Islet of Langerhans (tissue), 1 donor: Measurements from ENCODE around the gene RNU6-1.

ENCODE experiments used
- FAIRE-seq: peaks from one replicate; lab custom pipeline; 2011; peaks lifted over from hg19 to GRCh38; lab: Jason Lieb, UNC

Gene RNU6-1

GRCh38 chr15:67857220-67857619 is 17.4 kb upstream of the RNU6-1 start:
- no peak for FAIRE-seq

DNA sequence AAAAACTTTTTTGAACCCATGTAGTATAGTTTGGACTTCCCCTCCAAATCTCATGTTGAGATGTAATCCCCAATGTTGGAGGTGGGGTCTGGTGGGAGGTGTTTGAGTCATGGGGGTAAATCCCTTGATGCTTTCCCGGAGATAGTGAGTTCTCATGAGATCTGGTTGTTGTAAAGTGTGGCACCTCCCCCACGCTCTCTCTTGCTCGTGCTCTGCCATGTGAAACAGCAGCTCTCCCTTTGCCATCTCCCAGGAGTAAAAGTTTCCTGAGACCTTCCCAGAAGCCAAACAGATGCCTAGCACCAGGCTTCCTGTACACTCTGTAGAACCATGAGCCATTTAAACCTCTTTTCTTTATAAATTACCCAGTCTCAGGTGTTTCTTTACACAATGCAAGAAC is 16.0 kb upstream of the RNU6-1 start:
- FAIRE-seq, result no peak

DNA sequence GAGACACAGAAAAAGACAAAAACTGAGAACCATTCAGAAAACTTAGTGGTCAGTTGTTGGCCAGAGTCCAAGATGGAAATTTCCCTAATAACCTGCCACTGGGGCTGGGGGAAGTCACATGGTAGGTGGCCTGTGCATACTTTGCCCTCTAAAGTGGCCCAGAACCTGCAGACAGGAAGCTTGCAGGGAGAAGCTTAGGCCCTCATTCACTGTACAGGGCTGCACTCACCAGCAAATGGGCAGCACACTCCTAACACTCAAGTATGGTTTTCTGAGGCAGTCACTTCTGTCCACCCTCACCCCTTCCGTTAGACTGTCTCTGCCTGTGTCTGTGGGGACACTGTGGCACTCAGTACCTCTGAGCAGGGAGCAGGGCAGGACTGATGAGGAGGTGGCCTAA is 14.5 kb upstream of the RNU6-1 start:
- FAIRE-seq, result no peak

- no peak for FAIRE-seq
These were observed 13.6 kb upstream of the RNU6-1 start for GRCh38 chr15:67853454-67853853.

DNA sequence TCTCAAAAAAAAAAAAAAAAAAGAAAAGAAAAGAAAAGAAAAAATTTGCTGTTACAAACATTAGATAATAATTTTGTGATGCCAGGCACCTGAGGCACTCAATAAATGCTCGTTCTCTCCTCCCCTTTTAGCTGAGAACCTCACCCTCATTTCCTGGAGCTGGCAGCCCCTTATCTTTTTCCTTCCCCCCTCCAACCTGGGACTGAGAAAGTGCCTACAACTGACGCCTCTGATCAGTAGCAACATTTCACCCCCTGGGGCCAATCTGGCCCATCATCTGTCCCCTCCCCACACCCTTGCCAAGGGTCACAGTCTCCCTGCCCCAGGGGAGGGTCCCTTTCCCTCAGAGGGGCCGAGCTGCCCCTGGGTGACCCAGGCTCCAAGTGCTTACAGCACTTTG is 12.6 kb upstream of the RNU6-1 start:
- FAIRE-seq, result no peak

GRCh38 chr15:67850994-67851571 is 11.2 kb upstream of the RNU6-1 start:
- FAIRE-seq, result no peak

DNA sequence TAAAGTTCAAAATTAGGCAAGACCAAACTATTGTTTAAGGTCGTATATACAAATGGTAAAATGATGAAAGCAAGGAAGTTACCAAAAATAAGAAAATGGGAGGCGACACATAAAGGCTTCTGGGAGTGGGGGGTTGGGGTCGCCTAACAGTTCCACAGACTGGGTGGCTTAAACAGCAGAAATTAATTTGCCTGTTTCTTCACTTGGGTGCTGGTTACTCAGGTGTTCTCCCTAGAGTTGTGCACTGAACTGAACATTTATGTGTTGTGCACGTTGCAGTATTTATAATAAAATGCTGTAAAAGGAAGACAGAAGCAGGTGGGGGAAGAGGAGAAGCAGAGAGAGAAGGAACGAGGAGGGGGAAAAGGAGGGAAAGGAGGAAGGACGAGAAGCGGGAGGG is 10.5 kb upstream of the RNU6-1 start:
- no peak for FAIRE-seq

DNA sequence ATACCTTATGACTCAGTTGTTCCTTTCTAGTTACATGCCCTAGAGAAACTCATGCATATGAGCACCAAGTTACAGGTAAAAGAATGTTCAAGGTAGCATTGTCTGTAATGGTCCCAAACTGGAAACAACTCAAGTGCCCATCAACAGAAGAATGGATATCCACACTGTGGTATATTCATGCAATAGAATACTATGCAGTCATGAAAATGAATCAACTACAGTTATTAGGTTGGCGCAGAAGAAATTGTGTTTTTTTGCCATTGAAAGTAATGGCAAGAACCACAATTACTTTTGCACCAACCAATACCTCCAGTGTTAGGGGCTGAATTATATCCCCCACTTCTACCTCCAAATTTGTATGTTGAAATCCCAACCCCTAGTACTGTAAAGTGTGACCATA is 9.7 kb upstream of the RNU6-1 start:
- FAIRE-seq, result no peak

DNA sequence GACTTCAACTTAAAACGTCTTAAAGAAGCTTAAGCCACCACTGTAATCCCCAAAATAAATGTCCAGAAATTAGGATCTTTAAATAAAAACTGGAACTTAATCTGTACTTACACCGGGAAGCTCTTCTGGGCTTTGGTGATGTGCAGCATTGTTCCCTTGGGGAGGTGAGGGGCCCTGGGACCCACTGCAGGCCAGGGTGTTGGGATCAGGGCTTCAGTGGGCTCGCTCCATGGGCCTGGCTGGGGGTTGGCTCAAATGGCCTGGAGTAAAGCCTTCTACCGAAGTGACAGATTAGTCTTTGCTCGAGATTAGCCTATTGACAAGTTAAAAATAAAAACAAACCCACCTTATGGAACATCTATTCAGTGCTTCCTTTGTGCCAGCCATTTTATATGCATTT is 6.1 kb upstream of the RNU6-1 start:
- FAIRE-seq, result no peak

GRCh38 chr15:67843571-67844387 is 3.9 kb upstream of the RNU6-1 start:
- no peak for FAIRE-seq

- FAIRE-seq, result no peak
These were observed 3.3 kb upstream of the RNU6-1 start for GRCh38 chr15:67843092-67843501.

GRCh38 chr15:67841513-67841762 is 1.6 kb upstream of the RNU6-1 start:
- FAIRE-seq, result no peak

DNA sequence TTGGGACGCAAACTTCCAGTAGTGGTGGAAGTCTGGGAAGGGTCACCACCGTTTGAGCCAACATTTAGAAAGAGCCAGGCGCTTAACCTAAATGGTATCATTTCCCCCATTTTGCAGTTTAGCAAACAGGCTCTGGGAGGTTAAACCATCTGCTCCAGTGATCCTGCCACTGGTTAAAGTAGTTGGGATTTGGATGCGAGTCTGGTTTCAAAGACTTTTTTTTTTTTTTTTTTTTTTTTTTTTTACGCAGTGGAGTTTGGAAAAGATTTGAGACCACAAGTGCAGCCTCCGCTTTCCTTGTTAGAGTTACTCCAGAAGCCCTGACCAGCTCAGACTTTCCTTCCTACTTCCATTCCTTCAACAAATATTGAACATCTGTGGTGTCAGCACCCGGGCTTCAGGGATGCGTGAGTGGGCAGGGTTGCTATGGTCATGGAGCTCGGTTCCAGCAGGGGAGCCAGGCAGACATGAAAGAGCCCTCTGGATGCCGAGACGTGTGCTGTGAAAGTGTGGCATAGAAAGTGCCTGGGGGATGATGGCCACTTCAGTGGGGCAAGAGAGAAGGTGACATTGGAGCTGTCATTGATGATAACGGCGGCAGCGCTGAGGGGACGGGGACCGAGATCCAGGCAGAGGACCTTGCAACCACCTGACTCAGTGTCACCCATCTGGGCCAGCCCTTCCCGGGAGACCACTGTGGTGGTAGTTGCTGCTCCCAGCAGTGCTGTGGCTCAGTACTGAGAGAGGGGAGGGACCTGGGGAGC is 1.1 kb upstream of the RNU6-1 start:
- no peak for FAIRE-seq

- FAIRE-seq, result no peak
These were observed 331 bp downstream of the RNU6-1 start for GRCh38 chr15:67839499-67839928.

GRCh38 chr15:67838789-67839332 is 984 bp downstream of the RNU6-1 start:
- no peak for FAIRE-seq

DNA sequence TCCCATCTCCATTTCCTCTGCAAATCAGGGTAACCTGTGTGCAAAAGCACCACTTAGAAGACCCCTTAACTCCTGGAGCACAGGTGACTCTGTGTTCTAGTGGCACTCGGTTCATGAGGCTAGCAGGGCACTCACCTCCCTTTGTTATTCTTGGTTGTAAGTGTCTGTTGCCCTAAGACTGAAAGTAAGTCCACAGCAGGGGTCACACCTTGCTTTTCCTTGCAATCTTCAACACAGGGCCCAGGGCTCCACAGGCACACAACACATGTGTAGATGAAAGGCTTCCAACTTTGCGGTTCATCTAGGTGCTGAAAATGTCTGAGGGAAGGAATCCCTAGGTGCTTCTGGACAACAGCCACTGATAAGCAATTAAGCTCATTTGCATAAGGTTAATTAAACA is 2.9 kb downstream of the RNU6-1 start:
- no peak for FAIRE-seq

- FAIRE-seq, result no peak
These were observed 3.4 kb downstream of the RNU6-1 start for GRCh38 chr15:67836477-67836876.

DNA sequence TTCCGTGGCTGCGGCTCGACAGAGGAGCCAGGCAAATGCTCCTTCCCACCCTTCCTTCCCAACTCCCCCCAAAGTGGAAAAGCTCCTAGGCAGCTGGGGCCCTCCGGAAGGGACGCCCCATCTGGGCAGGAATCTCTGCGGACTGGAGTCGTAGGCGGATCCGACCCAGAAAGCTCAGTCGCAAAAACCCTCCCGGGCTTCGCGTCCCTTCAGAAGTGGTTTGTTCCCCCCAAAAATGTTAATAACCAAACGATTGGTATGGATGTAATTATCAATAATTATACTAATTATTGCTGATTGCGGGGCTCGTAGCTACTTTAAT is 3.8 kb downstream of the RNU6-1 start:
- FAIRE-seq, result no peak

GRCh38 chr15:67835297-67836133 is 4.3 kb downstream of the RNU6-1 start:
- FAIRE-seq, result no peak

GRCh38 chr15:67834581-67835296 is 5.1 kb downstream of the RNU6-1 start:
- FAIRE-seq, result no peak

- FAIRE-seq, result no peak
These were observed 5.9 kb downstream of the RNU6-1 start for GRCh38 chr15:67833710-67834511.
